Activated CD8-positive, alpha-beta memory T cell treated with anti-CD3 and anti-CD28 coated beads for 24 hours (primary cell): ENCODE data around the gene CORO2A.

ENCODE experiments used
- DNase-seq: peaks from one replicate; pipeline ENCODE4 v3.0.0-alpha.2; 2020

Gene CORO2A, protein sequence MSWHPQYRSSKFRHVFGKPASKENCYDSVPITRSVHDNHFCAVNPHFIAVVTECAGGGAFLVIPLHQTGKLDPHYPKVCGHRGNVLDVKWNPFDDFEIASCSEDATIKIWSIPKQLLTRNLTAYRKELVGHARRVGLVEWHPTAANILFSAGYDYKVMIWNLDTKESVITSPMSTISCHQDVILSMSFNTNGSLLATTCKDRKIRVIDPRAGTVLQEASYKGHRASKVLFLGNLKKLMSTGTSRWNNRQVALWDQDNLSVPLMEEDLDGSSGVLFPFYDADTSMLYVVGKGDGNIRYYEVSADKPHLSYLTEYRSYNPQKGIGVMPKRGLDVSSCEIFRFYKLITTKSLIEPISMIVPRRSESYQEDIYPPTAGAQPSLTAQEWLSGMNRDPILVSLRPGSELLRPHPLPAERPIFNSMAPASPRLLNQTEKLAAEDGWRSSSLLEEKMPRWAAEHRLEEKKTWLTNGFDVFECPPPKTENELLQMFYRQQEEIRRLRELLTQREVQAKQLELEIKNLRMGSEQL

GRCh38 chr9:98192503-98193335 lies at the start of gene CORO2A:
Gene CORO2A, minus strand, starts transcription at chr9:98192637. Its CDS starts 34,977 bp downstream, at chr9:98157660.
- peak; percentile 83 for DNase-seq

- no peak for DNase-seq
These were observed 49.2 kb upstream of the CORO2A start for GRCh38 chr9:98241357-98242300.

DNA sequence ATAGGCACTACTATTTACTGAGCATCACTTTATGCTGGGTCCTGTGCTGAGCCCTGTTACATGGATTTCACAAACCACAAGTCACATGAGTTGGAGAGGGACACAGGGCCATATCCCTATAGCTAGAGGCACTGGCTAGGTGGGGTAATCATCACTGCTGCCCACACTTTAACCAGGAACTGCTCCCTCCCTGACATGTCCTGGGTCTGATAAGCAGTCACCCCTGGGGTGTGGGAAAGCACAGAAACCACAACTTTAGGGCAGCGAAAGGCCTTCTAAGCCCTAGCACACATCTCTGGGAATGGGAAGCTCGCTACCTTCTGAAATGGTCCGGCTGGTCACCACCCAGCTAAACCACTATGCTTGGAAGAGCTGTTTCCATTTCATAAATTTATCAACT lies 48.0 kb upstream of the CORO2A start:
- no peak for DNase-seq

DNA sequence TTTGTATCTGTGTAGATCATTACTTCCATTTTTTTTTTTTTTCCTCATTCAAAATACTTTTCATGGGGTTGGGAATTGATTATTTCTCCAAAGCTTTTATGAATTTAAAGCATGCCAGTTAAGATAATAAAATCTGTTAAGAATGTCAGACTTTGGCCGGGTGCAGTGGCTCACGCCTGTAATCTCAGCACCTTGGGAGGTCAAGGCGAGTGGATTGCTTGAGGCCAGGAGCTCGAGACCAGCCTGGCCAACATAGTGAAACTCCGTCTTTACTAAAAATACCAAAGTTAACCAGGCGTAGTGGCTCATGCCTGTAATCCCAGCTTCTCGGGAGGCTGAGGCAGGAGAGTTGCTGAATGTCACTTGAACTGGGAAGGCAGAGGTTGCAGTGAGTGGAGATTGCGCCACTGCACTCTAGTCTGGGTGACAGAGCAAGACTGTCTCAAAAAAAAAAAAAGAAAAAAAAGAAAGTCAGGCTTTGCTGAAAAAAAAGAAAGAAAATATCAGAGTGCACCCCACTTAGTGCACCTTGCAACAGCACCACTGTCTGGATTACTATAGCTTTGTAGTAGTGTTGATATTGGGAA lies 44.6 kb upstream of the CORO2A start:
- DNase-seq = no peak

GRCh38 chr9:98235126-98235525 lies 42.7 kb upstream of the CORO2A start:
- no peak for DNase-seq

- DNase-seq = no peak
These were observed 41.9 kb upstream of the CORO2A start for GRCh38 chr9:98234245-98234825.

- DNase-seq = no peak
These were observed 40.5 kb upstream of the CORO2A start for GRCh38 chr9:98232926-98233325.

DNA sequence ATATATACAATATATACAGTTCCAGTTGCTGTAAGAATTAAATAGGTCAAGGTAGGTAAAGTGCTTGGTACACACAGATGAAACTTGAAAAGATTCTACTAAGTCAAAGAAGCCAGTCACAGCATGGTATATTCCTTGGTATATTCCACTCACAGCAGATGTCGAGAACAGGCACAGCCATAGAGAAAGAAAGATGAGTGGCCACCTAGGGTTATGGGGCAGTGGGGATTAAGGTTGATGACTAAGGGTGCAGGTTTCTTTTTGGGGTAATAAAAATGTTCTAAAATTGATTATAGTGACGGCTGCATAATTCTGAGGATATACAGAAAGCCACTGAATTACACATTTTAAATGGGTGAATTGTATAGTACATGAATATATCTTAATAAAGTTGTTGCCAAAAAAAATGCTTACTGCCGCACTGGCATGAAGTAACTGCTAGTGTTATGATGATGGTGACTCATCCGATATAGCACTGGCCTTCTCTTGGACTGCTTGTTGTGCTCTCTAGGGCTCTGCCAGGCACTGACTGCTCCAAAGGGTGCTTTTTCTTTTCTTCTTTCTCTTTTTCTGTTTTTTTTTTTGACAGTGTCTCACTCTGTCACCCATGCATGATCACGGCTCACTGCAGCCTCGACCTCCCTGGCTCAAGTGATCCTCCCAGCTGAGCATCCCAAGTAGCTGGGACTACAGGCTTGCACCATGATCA lies 39.5 kb upstream of the CORO2A start:
- DNase-seq = no peak

DNA sequence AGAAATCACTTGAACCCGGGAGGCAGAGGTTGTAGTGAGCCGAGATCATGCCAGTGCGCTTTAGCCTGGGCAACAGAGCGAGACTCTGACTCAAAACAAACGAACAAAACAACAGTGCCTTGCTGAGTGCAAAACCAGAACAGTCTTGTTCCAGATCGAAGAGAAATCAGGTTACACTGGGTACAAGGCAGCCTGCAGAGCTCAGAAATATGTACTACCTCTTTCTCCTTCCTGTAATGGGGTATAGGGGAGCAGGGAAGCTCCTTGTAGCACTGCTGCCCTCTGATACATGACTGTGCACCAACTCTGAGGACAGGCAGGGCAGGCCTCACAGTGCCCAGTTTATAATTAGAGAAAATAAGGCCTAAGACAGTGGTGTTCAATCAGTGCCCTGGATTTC lies 38.4 kb upstream of the CORO2A start:
- DNase-seq = no peak

DNA sequence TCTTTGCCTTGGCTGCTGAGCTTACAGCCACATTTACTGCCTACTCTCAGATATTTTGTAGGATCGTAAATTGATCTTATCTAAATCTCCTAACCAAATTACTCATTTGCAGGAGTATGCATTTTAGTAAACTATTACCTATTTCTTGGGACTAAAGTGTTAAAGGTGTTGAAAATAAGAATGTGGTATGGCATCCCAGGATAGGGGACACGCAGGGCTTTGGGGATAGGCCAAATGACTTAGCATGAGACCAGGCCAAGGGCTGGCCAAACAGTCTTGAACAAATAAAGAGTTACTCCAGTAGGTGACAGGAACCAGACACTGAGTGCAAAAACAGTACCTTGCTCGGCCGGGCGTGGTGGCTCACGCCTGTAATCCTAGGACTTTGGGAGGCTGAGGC lies 37.9 kb upstream of the CORO2A start:
- no peak for DNase-seq

DNA sequence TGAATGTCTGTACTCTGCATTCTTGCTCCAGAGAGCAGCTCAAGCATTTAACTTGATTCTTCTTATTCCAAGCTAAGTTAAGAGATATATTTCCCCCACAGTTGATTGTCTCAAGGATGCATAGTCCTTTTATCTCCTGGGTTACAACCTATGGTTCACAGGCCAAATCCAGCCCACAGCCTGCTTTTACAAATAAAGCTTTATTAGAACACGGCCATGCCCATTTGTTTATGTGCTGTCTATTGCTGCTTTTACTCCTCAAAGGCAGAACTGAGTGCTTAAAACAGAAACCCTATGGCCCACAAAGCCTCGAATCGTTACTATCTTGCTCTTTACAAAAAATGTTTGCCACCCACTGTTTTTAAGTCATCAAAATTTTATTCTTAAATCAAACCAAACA lies 37.2 kb upstream of the CORO2A start:
- no peak for DNase-seq

DNA sequence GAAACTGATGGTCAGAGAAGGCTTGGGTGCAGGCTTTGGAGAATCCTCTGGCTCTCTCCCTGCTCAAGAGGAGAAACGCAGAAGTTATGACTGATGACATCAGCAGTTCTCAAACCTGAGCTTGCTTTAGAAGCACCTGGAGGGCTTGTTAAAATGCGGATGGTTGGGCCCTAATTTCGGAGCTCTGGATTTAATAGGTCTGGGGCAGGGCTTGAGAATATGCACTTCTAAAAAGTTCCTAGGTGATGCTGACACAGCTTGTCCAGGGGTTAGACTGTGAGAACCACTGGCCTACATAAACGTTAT lies 36.6 kb upstream of the CORO2A start:
- no peak for DNase-seq

- DNase-seq = no peak
These were observed 36.1 kb upstream of the CORO2A start for GRCh38 chr9:98228392-98229089.

DNA sequence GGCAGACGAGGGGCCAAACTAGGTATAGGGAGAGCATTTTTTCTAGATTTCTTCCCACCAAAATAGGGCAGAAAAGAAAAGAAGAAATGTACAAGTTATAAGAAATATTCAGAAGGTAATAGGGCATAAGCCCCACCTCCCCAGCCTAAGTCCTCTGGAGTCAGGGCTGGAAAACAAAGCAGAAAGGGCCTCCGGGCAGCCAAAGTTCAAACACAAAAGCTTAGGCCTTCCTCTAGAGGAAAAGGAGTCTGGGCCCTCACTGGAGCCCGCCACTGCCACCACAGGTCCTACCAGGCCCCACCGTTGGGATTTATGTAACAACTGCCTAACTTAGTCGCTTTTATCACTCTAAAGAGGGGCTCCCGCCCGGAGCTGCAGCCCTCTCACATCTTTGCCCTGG lies 35.4 kb upstream of the CORO2A start:
- DNase-seq = no peak

DNA sequence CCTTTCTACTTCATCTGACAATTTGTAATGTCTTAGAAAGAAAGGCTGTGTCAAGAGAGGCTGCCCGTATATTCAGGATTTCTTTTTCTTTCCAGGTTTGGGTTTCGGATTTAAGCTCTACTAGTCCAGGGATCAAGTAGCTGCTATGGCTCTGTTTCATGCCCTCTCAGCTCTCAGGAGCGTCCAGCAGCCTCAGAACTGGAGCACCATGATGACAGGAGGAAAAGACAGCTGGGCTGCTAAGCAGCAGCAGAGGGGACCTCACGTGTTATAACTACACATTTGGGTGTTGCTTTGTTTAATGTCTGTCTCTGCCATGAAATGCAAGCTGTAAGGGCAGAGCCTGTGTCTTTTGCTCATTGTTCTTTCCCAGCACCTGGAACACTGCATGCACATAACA lies 34.5 kb upstream of the CORO2A start:
- no peak for DNase-seq

- DNase-seq = no peak
These were observed 34.1 kb upstream of the CORO2A start for GRCh38 chr9:98226516-98226915.

- no peak for DNase-seq
These were observed 32.6 kb upstream of the CORO2A start for GRCh38 chr9:98225015-98225442.

- DNase-seq = no peak
These were observed 30.7 kb upstream of the CORO2A start for GRCh38 chr9:98222885-98223691.

DNA sequence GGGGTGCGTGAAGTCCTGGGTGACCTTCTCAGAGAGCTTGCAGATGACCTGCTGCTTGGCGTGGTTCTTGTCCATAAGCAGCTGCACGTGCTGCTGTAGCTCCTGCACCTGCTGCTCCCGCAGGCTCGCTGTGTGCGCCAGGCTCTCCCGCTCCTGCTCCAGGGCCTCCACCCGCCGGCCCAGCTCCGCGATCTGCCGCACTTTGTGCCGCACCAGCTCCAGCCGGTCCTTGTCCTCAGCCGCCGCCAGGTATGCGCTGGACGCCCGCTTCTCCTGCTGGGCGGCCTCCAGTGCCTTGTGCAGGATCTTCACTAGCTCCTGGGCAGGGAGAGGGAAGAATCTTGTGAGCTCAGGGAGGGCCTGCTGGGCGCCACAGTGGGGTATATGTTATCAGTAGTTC lies 28.5 kb upstream of the CORO2A start:
- no peak for DNase-seq

DNA sequence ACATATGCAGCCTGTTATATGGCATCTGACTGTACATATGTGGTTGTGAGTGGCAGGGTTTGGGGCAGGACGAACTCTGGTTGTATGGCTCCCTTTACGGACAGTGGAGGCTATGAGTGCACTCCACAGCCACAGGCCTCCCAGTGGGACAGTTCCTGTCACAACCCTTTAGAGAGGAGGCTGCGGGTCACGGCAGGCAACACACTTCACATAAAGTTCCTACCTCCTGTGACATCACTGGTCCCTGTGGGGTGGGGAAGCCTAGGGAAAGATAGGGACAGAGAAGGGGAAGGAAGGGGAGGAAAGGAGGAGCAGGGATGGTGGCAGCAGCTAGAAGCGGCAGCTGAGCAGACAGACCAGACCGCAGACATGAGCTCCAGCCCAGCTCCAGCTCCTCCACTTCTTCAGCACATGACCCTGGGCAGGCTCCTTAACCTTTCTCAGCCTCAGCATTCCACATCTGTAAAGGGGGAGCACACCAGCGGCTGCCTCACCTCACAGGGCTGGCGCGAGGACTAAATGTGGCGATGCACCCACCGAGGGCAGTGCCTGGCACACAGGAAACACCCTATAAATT lies 27.4 kb upstream of the CORO2A start:
- DNase-seq = no peak
